IMR-90 (cell line): Measurements from ENCODE around the gene SLC24A3. TPM values are rescaled to one million over a fixed set of nuclear protein-coding genes. Genes with fewer than 3 reads are reported as not detected.

ENCODE experiments used
- ATAC-seq: fragments of 200-7000 bp; cut with Tn5 transposase; 2 replicates; pipeline ENCODE4 v1.9.1; 2020; ENCODE audit warnings: low read depth, mild to moderate bottlenecking, moderate library complexity
- BruUV-seq: library from RNA; stranded (reverse); fragments of 400-500 nt; replicated peaks from 2 replicates; lab custom pipeline; 2021; lab: Mats Ljungman, UMichigan
- CTCF ChIA-PET: fragments of 300-600 bp; formaldehyde crosslinking; extraction: SDS; loops from one replicate; lab custom pipeline; 2021; ENCODE audit warnings: antibody characterized with exemption; lab: Yijun Ruan, JAX
- POLR2A ChIA-PET: fragments of 300-600 bp; sonication (Branson Sonifier 250); formaldehyde crosslinking; loops from one replicate; lab custom pipeline; 2022; ENCODE audit warnings: antibody characterized with exemption; ENCODE audit not compliant: unreplicated experiment; lab: Charles Lee
- DNase-seq: peaks from one replicate; pipeline ENCODE4 v3.0.0; 2013
- H2AFZ ChIP-seq: replicated peaks from 2 replicates; pipeline ENCODE3; 2013; ENCODE audit warnings: low read length, mild to moderate bottlenecking; ENCODE audit not compliant: poor library complexity
- H2AK5ac ChIP-seq: 2 replicates; pipeline ENCODE4 v1.6.1; 2013; ENCODE audit warnings: low read depth, low read length, inconsistent platforms
- H2AK9ac ChIP-seq: replicated peaks from 2 replicates; pipeline ENCODE3; 2013; ENCODE audit warnings: mild to moderate bottlenecking, low read depth, low read length, moderate library complexity; ENCODE audit not compliant: poor library complexity
- H2BK120ac ChIP-seq: 2 replicates; pipeline ENCODE4 v1.6.1; 2013; ENCODE audit warnings: low read depth, low read length, inconsistent platforms
- H2BK15ac ChIP-seq: 3 replicates; pipeline ENCODE4 v1.6.1; 2013; ENCODE audit warnings: low read depth, low read length, inconsistent platforms
- H2BK20ac ChIP-seq: 2 replicates; pipeline ENCODE4 v1.6.1; 2013; ENCODE audit warnings: low read depth, mild to moderate bottlenecking, inconsistent platforms, low read length, moderate library complexity
- H2BK5ac ChIP-seq: 2 replicates; pipeline ENCODE4 v1.6.1; 2013; ENCODE audit warnings: mild to moderate bottlenecking, low read depth, low read length, inconsistent platforms; ENCODE audit not compliant: poor library complexity, severe bottlenecking
- H3K14ac ChIP-seq: replicated peaks from 2 replicates; pipeline ENCODE4 v1.6.1; 2013; ENCODE audit warnings: low read depth, low read length, inconsistent platforms
- H3K18ac ChIP-seq: 2 replicates; pipeline ENCODE4 v1.6.1; 2013; ENCODE audit warnings: low read depth, low read length, control low read depth
- H3K23ac ChIP-seq: 2 replicates; pipeline ENCODE4 v1.6.1; 2013; ENCODE audit warnings: low read depth, low read length, inconsistent platforms
- H3K27ac ChIP-seq: 2 replicates; pipeline ENCODE4 v1.5.1; 2013; ENCODE audit warnings: mild to moderate bottlenecking, control low read depth, low read length; ENCODE audit not compliant: insufficient read depth
- H3K27me3 ChIP-seq: 2 replicates; pipeline ENCODE4 v1.6.1; 2013; ENCODE audit warnings: low read length; ENCODE audit not compliant: control insufficient read depth, insufficient read depth
- H3K36me3 ChIP-seq: 2 replicates; pipeline ENCODE4 v1.6.1; 2013; ENCODE audit warnings: low read length, mixed read lengths; ENCODE audit not compliant: control insufficient read depth, insufficient read depth
- H3K4ac ChIP-seq: 2 replicates; pipeline ENCODE4 v1.6.1; 2013; ENCODE audit warnings: low read depth, low read length, inconsistent platforms
- H3K4me1 ChIP-seq: 2 replicates; pipeline ENCODE4 v1.6.1; 2013; ENCODE audit warnings: low read length, mixed read lengths; ENCODE audit not compliant: control insufficient read depth, insufficient read depth
- H3K4me2 ChIP-seq: 2 replicates; pipeline ENCODE4 v1.6.1; 2013; ENCODE audit warnings: low read depth, mild to moderate bottlenecking, control low read depth, low read length, moderate library complexity
- H3K4me3 ChIP-seq: 2 replicates; pipeline ENCODE4 v1.5.1; 2013; ENCODE audit warnings: low read depth, mild to moderate bottlenecking, control low read depth, low read length, moderate library complexity; ENCODE audit not compliant: insufficient read depth
- H3K56ac ChIP-seq: 2 replicates; pipeline ENCODE4 v1.6.1; 2013; ENCODE audit warnings: low read length, inconsistent platforms; ENCODE audit not compliant: insufficient read depth; ENCODE audit errors: extremely low read depth
- H3K79me1 ChIP-seq, 2 experiments: 2 replicates each; pipeline ENCODE4 v1.6.1; 2013; ENCODE audit warnings: low read length in 2 of 2, inconsistent platforms in 1 of 2, low read depth in 1 of 2
- H3K9ac ChIP-seq: 2 replicates; pipeline ENCODE4 v1.6.1; 2013; ENCODE audit warnings: low read depth, low read length, control low read depth
- H3K9me1 ChIP-seq: 2 replicates; pipeline ENCODE4 v1.6.1; 2013; ENCODE audit warnings: low read length, inconsistent platforms; ENCODE audit not compliant: insufficient read depth
- H3K9me3 ChIP-seq: 2 replicates; pipeline ENCODE4 v1.6.1; 2013; ENCODE audit warnings: low read length; ENCODE audit not compliant: control insufficient read depth, insufficient read depth
- H4K20me1 ChIP-seq: 2 replicates; pipeline ENCODE4 v1.6.1; 2013; ENCODE audit warnings: low read length, inconsistent platforms; ENCODE audit not compliant: insufficient read depth
- H4K5ac ChIP-seq: 2 replicates; pipeline ENCODE4 v1.6.1; 2013; ENCODE audit warnings: mild to moderate bottlenecking, low read depth, low read length, control low read depth
- H4K8ac ChIP-seq, 2 experiments: 2 replicates each; pipeline ENCODE4 v1.6.1; 2013; ENCODE audit warnings: low read depth in 2 of 2, low read length in 2 of 2, control low read depth in 1 of 2, inconsistent platforms in 1 of 2
- H4K91ac ChIP-seq: 2 replicates; pipeline ENCODE4 v1.6.1; 2013; ENCODE audit warnings: low read depth, low read length, inconsistent platforms; ENCODE audit not compliant: insufficient read depth
- RCOR1 ChIP-seq: IDR thresholded peaks from 2 replicates; pipeline ENCODE4 v1.6.1; 2012; ENCODE audit warnings: mild to moderate bottlenecking, low read length, improper control_type of control experiment; ENCODE audit not compliant: insufficient replicate concordance
- WGBS, 2 experiments: methylation state at CpG; one replicate each; pipeline versions ENCODE4 v1.1.5 to v1.1.7; 2013; ENCODE audit warnings: missing lambda C conversion rate in 2 of 2; ENCODE audit not compliant: insufficient read length in 1 of 2; ENCODE audit errors: extremely low coverage in 2 of 2; 5-methylcytosine and 5-hydroxymethylcytosine counted together
- dilution Hi-C: fragments of 300-500 bp; cut with HindIII; formaldehyde crosslinking; loops from one replicate; pipeline ENCODE4 v1.14.3; 2018; ENCODE audit warnings: low sequenced_read_pairs; ENCODE audit not compliant: unreplicated experiment
- in situ Hi-C: fragments of 300-500 bp; cut with MboI; formaldehyde crosslinking; loops from 3 replicates; pipeline ENCODE4 v1.14.3; 2019; ENCODE audit warnings: low sequenced_read_pairs, inconsistent platforms, mixed read lengths
- intact Hi-C: fragments of 100-400 bp; cut with micrococcal nuclease; formaldehyde crosslinking; loops from 2 replicates; pipeline ENCODE4 v1.10.0; 2022
- polyA plus RNA-seq, 3 experiments: library from polyadenylated mRNA; depleted of rRNA; stranded (reverse); fragments of >200 nt; gene quantifications; 2 replicates each; pipeline ENCODE4 v1.2.3, GENCODE V29; 2012; ENCODE audit warnings: low replicate concordance in 1 of 3
- total RNA-seq: library from RNA; depleted of rRNA; stranded (reverse); fragments of >200 nt; gene quantifications from 2 replicates; pipeline ENCODE4 v1.2.3, GENCODE V29; 2012

The SLC24A3 gene
- total and polyA plus RNA-seq, 2 of the 4 experiments (the other 2 are of a cell fraction) = not detected

DNA sequence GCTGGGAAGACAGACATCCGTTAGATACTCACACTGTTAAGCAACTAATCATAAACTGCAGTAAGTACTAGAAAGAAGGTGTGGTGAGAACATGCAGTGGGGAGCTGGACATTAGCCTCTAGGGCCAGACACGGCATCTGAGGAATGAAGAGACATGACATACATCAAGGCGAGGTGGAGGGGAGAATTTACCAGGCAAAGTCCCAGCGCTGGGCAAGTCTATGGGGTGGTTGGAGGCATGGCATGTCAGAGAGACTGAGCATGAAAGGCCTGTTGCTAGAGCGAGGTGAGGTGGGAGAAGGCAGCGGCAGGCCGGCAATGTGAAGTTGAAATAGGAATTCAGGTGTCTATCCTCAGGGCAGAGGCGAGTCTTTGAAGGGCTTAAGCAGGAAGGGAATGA is 31.8 kb downstream of the SLC24A3 start:
- H3K14ac ChIP-seq = no peak overlapping the region
- H4K91ac ChIP-seq = no peak overlapping the region
- no peak overlapping the region for H2BK20ac ChIP-seq
- no peak overlapping the region for H3K9ac ChIP-seq
- no peak overlapping the region for H3K27ac ChIP-seq
- no peak overlapping the region for H2AK5ac ChIP-seq
- 58% methylated on average over 4 of the region's 8 CpGs; no CpG with 5 or more reads in 1 of the 2 experiments for WGBS, 2 experiments
- no peak overlapping the region for H2BK120ac ChIP-seq
- H4K5ac ChIP-seq = no peak overlapping the region
- DNase-seq = no peak
- no TSS peak for BruUV-seq
- H3K23ac ChIP-seq = no peak overlapping the region
- H3K18ac ChIP-seq = no peak overlapping the region
- TF ChIP-seq RCOR1 = no peak
- no peak overlapping the region for H2BK15ac ChIP-seq
- POLR2A ChIA-PET = no interaction called here
- H4K8ac ChIP-seq = no peak overlapping the region
- H2AK9ac ChIP-seq = no peak overlapping the region
- H3K4me2 ChIP-seq = no peak overlapping the region
- no peak overlapping the region for H3K4me3 ChIP-seq
- no peaks in the 10 kb centered on the region for H3K9me1 ChIP-seq
- no peak overlapping the region for H3K56ac ChIP-seq
- CTCF ChIA-PET = no interaction called here
- intact Hi-C loops (no loop called here), dilution Hi-C loops (no loop called here), in situ Hi-C loops (no loop called here)
- no peaks in the 10 kb centered on the region for H3K36me3 ChIP-seq
- H2BK5ac ChIP-seq = no peak overlapping the region
- no peaks in the 10 kb centered on the region for H4K20me1 ChIP-seq
- no peak overlapping the region for H3K4ac ChIP-seq
- H3K9me3 ChIP-seq = no peaks in the 10 kb centered on the region
- ATAC-seq = no peak
- no peaks in the 10 kb centered on the region for H3K79me1 ChIP-seq
- H3K27me3 ChIP-seq = no peaks in the 10 kb centered on the region
- no peak overlapping the region for H2AFZ ChIP-seq
- no peaks in the 10 kb centered on the region for H3K4me1 ChIP-seq
